Hematopoietic multipotent progenitor cell treated with erythropoietin and hydrocortisone succinate and interleukin-3 and kit ligand, for 6 days (in vitro differentiated cells): Measurements from ENCODE around the gene PLA2G12A.
A peak's percentile ranks its signal among the peaks of the same experiment; 100 is the strongest.
"Not testable (repeated sequence)": the region's sequence is repeated elsewhere in the genome, so short reads cannot be mapped to it uniquely, and the experiment has no call there.

ENCODE experiments used
- DNase-seq: peaks from one replicate; pipeline ENCODE4 v3.0.0-alpha.2; 2015

The PLA2G12A gene

GRCh38 chr4:109728385-109728784 is 1.5 kb downstream of the PLA2G12A start:
- DNase-seq, result peak; percentile 12

GRCh38 chr4:109723110-109723509 is 6.8 kb downstream of the PLA2G12A start:
- DNase-seq, result no peak

- no peak for DNase-seq
These were observed 7.5 kb downstream of the PLA2G12A start for GRCh38 chr4:109722357-109722756.

GRCh38 chr4:109721033-109721432 is 8.8 kb downstream of the PLA2G12A start:
- no peak for DNase-seq

GRCh38 chr4:109719604-109720003 is 10.3 kb downstream of the PLA2G12A start:
- DNase-seq, result no peak

GRCh38 chr4:109718759-109719158 is 11.1 kb downstream of the PLA2G12A start:
- no peak for DNase-seq

GRCh38 chr4:109713500-109713899 is 16.4 kb downstream of the PLA2G12A start:
- DNase-seq, result no peak

- no peak for DNase-seq
These were observed 20.9 kb downstream of the PLA2G12A start for GRCh38 chr4:109708990-109709389.

- no peak for DNase-seq
These were observed 21.4 kb downstream of the PLA2G12A start for GRCh38 chr4:109708435-109708834.

GRCh38 chr4:109703664-109704361 is 26.1 kb downstream of the PLA2G12A start:
- peak; percentile 50 for DNase-seq

GRCh38 chr4:109702950-109703663 is 26.8 kb downstream of the PLA2G12A start, which contains the start of gene CASP6:
Gene CASP6 (minus strand): TSS chr4:109703445. CDS start chr4:109703395, 50 bp downstream.
- DNase-seq, result peak; percentile 93

- DNase-seq, result peak; percentile 43
These were observed 28.1 kb downstream of the PLA2G12A start for GRCh38 chr4:109701566-109702410.

GRCh38 chr4:109699553-109700225 is 30.2 kb downstream of the PLA2G12A start:
- DNase-seq, result no peak

- DNase-seq, result no peak
These were observed 31.2 kb downstream of the PLA2G12A start for GRCh38 chr4:109698656-109699055.

- no peak for DNase-seq
These were observed 38.4 kb downstream of the PLA2G12A start for GRCh38 chr4:109691411-109691920.

GRCh38 chr4:109690690-109691410 is 39.0 kb downstream of the PLA2G12A start:
- peak; percentile 16 for DNase-seq

GRCh38 chr4:109684727-109685126 is 45.1 kb downstream of the PLA2G12A start:
- DNase-seq, result no peak

- DNase-seq, result no peak
These were observed 46.1 kb downstream of the PLA2G12A start for GRCh38 chr4:109683621-109684253.

GRCh38 chr4:109682875-109683274 is 47.0 kb downstream of the PLA2G12A start:
- no peak for DNase-seq

- DNase-seq, result not testable (repeated sequence)
These were observed 50.9 kb downstream of the PLA2G12A start for GRCh38 chr4:109678925-109679324.

- DNase-seq, result not testable (repeated sequence)
These were observed 51.4 kb downstream of the PLA2G12A start for GRCh38 chr4:109678472-109678871.
